ENCODE data around the gene BMP8A. TPM values are rescaled to one million over a fixed set of nuclear protein-coding genes. Genes with fewer than 3 reads are reported as not detected.
"Not testable (repeated sequence)": the region's sequence is repeated elsewhere in the genome, so short reads cannot be mapped to it uniquely, and the experiment has no call there.

BMP8A gene
- total RNA-seq, 1 donor from 2014 or later = under 0.01 TPM

GRCh38 chr1:39458991-39459390 lies 32.4 kb upstream of the BMP8A start:
- no peak overlapping the region for H3K9ac ChIP-seq (ENCODE audit: low read depth in 1 of 3, low read length in 3 of 3)

DNA sequence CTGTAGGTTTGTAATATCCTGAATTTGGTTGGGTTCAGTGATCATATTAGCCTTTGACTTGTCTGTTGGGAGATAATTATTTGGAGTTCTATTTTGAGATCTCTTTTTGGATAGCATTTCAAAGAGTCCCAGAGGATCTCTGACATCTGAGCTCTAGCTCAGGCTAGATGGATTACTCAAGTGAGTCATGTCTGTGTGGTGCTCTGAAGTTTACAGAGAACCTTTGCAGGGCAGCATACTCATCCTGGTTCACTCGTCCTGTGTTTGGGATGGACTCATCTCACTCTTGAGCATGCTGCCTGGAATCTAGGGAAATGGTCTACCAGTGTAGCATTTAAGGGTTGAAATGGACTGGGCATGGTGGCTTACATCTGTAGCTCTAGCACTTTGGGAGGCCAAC lies 29.4 kb upstream of the BMP8A start:
- Histone ChIP-seq H3K9me3 (ENCODE audit: control insufficient read depth in 3 of 3, low read length in 3 of 3) (no peaks in the 10 kb centered on the region), H3K9ac (ENCODE audit: low read depth in 1 of 3, low read length in 3 of 3) (no peak overlapping the region), H3K4me1 (ENCODE audit: control insufficient read depth in 3 of 3, insufficient read depth in 3 of 3, low read length in 3 of 3) (no peaks in the 10 kb centered on the region), H3K27me3 (ENCODE audit: control insufficient read depth in 3 of 3, insufficient read depth in 3 of 3, low read length in 3 of 3) (no peaks in the 10 kb centered on the region), H3K27ac (ENCODE audit: low read depth, low read length) (no peak overlapping the region), H3K36me3 (ENCODE audit: control insufficient read depth in 3 of 3, insufficient read depth in 3 of 3, low read length in 3 of 3) (peaks cover 63 to 92% (median 88%) of the 10 kb centered on the region in 3 donors), H3K4me3 (ENCODE audit: low read length in 3 of 3) (no peak overlapping the region)

More at GRCh38 chr1:39458991-39459390, 32.4 kb upstream of the BMP8A start:
- Histone ChIP-seq H3K27ac (ENCODE audit: low read depth, low read length) (no peak overlapping the region), H3K36me3 (ENCODE audit: control insufficient read depth in 3 of 3, insufficient read depth in 3 of 3, low read length in 3 of 3) (peaks cover 85 to 94% (median 94%) of the 10 kb centered on the region in 3 donors), H3K4me3 (ENCODE audit: low read length in 3 of 3) (no peak overlapping the region), H3K4me1 (ENCODE audit: control insufficient read depth in 3 of 3, insufficient read depth in 3 of 3, low read length in 3 of 3) (no peaks in the 10 kb centered on the region), H3K9me3 (ENCODE audit: control insufficient read depth in 3 of 3, low read length in 3 of 3) (no peaks in the 10 kb centered on the region), H3K27me3 (ENCODE audit: control insufficient read depth in 3 of 3, insufficient read depth in 3 of 3, low read length in 3 of 3) (no peaks in the 10 kb centered on the region)

DNA sequence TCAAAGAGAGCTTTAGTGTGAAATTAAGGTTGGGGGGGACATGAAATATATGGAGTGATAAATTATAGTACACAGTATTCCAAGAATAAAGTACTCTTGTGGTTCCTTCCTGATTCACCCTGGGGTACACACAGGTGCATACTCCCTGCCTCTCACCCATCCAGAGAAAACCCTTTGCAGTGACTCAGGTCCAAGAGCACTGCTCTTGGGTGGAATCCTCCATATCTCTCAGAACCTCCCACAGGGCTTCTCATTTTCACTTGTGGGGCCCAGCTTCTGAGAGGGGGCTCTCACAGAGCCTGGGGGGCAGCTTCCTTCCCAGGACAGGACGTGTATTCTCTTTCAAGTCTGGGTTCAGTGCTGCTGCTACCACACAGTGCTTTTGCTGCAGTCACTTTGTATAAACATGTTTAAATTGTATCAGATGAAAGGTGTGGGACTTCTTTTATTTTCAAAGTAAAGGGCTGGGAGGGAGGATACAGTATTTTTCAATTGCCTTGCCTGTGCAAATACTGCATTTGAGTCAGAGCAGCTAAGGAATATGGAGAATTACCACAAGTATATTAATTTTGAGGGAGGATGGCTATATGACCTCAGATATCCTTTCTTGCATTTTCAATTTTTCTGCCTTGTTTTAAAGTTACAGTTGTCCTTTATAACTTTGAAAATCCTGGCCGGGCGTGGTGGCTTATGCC lies 24.9 kb upstream of the BMP8A start:
- H3K27ac ChIP-seq (ENCODE audit: low read depth, low read length) = no peak overlapping the region
- H3K36me3 ChIP-seq (ENCODE audit: control insufficient read depth in 3 of 3, insufficient read depth in 3 of 3, low read length in 3 of 3) = peaks cover 36 to 86% (median 74%) of the 10 kb centered on the region in 3 donors

GRCh38 chr1:39467108-39467720 lies 24.2 kb upstream of the BMP8A start:
- peaks cover 31 to 84% (median 72%) of the 10 kb centered on the region in 3 donors for H3K36me3 ChIP-seq (ENCODE audit: control insufficient read depth in 3 of 3, insufficient read depth in 3 of 3, low read length in 3 of 3)

More for the DNA sequence above, 24.9 kb upstream of the BMP8A start:
- H3K27me3 ChIP-seq (ENCODE audit: control insufficient read depth in 3 of 3, insufficient read depth in 3 of 3, low read length in 3 of 3) = no peaks in the 10 kb centered on the region
- no peaks in the 10 kb centered on the region for H3K4me1 ChIP-seq (ENCODE audit: control insufficient read depth in 3 of 3, insufficient read depth in 3 of 3, low read length in 3 of 3)
- no peak overlapping the region for H3K4me3 ChIP-seq (ENCODE audit: low read length in 3 of 3)
- no peak overlapping the region for H3K9ac ChIP-seq (ENCODE audit: low read depth in 1 of 3, low read length in 3 of 3)
- H3K9me3 ChIP-seq (ENCODE audit: control insufficient read depth in 3 of 3, low read length in 3 of 3) = no peaks in the 10 kb centered on the region

DNA sequence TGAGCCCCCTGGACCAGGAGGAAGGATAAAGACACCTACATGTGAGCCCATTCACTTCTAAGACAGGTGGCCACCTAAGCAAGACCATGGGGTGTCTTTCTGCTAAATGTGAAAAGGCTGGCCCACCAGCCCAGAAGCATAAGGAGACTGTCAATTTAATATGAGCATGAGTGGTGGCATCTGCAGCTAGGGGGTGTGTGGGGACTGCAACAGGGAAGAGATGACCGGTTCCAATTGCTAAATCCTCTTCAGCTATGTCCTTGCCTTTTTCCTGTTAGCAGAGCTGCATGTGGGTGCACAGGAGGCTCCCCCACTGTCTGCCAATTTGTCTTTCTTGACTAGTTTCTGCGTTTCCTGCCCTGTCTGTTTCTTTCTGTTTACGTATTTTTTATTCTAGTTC lies 22.3 kb upstream of the BMP8A start:
- no peaks in the 10 kb centered on the region for H3K4me1 ChIP-seq (ENCODE audit: control insufficient read depth in 3 of 3, insufficient read depth in 3 of 3, low read length in 3 of 3)
- H3K36me3 ChIP-seq (ENCODE audit: control insufficient read depth in 3 of 3, insufficient read depth in 3 of 3, low read length in 3 of 3) = peaks cover 13 to 74% (median 67%) of the 10 kb centered on the region in 3 donors
- no peaks in the 10 kb centered on the region for H3K9me3 ChIP-seq (ENCODE audit: control insufficient read depth in 3 of 3, low read length in 3 of 3)
- no peak overlapping the region for H3K27ac ChIP-seq (ENCODE audit: low read depth, low read length)
- no peaks in the 10 kb centered on the region for H3K27me3 ChIP-seq (ENCODE audit: control insufficient read depth in 3 of 3, insufficient read depth in 3 of 3, low read length in 3 of 3)
- H3K9ac ChIP-seq (ENCODE audit: low read depth in 1 of 3, low read length in 3 of 3) = no peak overlapping the region
- H3K4me3 ChIP-seq (ENCODE audit: low read length in 3 of 3) = no peak overlapping the region

More at GRCh38 chr1:39467108-39467720, 24.2 kb upstream of the BMP8A start:
- H3K9me3 ChIP-seq (ENCODE audit: control insufficient read depth in 3 of 3, low read length in 3 of 3); H3K27ac ChIP-seq (ENCODE audit: low read depth, low read length); H3K27me3 ChIP-seq (ENCODE audit: control insufficient read depth in 3 of 3, insufficient read depth in 3 of 3, low read length in 3 of 3); H3K4me3 ChIP-seq (ENCODE audit: low read length in 3 of 3); H3K9ac ChIP-seq (ENCODE audit: low read depth in 1 of 3, low read length in 3 of 3); H3K4me1 ChIP-seq (ENCODE audit: control insufficient read depth in 3 of 3, insufficient read depth in 3 of 3, low read length in 3 of 3): not testable (repeated sequence)

GRCh38 chr1:39470040-39470439 lies 21.4 kb upstream of the BMP8A start:
- no peaks in the 10 kb centered on the region for H3K27me3 ChIP-seq (ENCODE audit: control insufficient read depth in 3 of 3, insufficient read depth in 3 of 3, low read length in 3 of 3)
- no peak overlapping the region for H3K27ac ChIP-seq (ENCODE audit: low read depth, low read length)
- H3K36me3 ChIP-seq (ENCODE audit: control insufficient read depth in 3 of 3, insufficient read depth in 3 of 3, low read length in 3 of 3) = peaks cover 11 to 72% (median 62%) of the 10 kb centered on the region in 3 donors

GRCh38 chr1:39472826-39473225 lies 18.6 kb upstream of the BMP8A start:
- H3K27me3 ChIP-seq (ENCODE audit: control insufficient read depth in 3 of 3, insufficient read depth in 3 of 3, low read length in 3 of 3) = no peaks in the 10 kb centered on the region
- peaks cover 8 to 56% (median 48%) of the 10 kb centered on the region in 3 donors for H3K36me3 ChIP-seq (ENCODE audit: control insufficient read depth in 3 of 3, insufficient read depth in 3 of 3, low read length in 3 of 3)
- no peak overlapping the region for H3K27ac ChIP-seq (ENCODE audit: low read depth, low read length)
- no peaks in the 10 kb centered on the region for H3K9me3 ChIP-seq (ENCODE audit: control insufficient read depth in 3 of 3, low read length in 3 of 3)
- H3K4me3 ChIP-seq (ENCODE audit: low read length in 3 of 3) = no peak overlapping the region
- H3K9ac ChIP-seq (ENCODE audit: low read depth in 1 of 3, low read length in 3 of 3) = no peak overlapping the region
- H3K4me1 ChIP-seq (ENCODE audit: control insufficient read depth in 3 of 3, insufficient read depth in 3 of 3, low read length in 3 of 3) = no peaks in the 10 kb centered on the region

More at GRCh38 chr1:39470040-39470439, 21.4 kb upstream of the BMP8A start:
- Histone ChIP-seq H3K4me3 (ENCODE audit: low read length in 3 of 3) (no peak overlapping the region), H3K9me3 (ENCODE audit: control insufficient read depth in 3 of 3, low read length in 3 of 3) (no peaks in the 10 kb centered on the region), H3K4me1 (ENCODE audit: control insufficient read depth in 3 of 3, insufficient read depth in 3 of 3, low read length in 3 of 3) (no peaks in the 10 kb centered on the region), H3K9ac (ENCODE audit: low read depth in 1 of 3, low read length in 3 of 3) (no peak overlapping the region)

DNA sequence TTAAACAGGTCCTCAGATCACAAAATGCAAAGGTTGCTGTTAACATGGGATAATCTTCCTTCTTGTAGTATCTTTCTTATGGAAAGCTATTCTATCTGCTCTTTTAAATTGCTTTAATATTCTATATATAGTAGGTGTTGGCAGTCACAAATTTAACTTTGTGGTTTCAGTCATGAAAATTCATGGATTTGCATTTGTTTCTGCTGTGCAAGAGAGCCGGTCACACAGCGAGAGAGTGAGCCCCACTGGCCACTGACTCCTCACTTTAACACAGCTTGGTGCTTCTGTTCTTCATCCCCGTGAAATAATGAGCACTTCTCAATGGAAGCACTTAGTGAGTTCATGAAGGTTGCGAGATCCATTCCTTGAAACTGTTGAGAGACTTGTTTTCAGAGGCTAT lies 18.1 kb upstream of the BMP8A start:
- no peaks in the 10 kb centered on the region for H3K4me1 ChIP-seq (ENCODE audit: control insufficient read depth in 3 of 3, insufficient read depth in 3 of 3, low read length in 3 of 3)
- H3K9ac ChIP-seq (ENCODE audit: low read depth in 1 of 3, low read length in 3 of 3) = no peak overlapping the region
- no peaks in the 10 kb centered on the region for H3K9me3 ChIP-seq (ENCODE audit: control insufficient read depth in 3 of 3, low read length in 3 of 3)
- H3K36me3 ChIP-seq (ENCODE audit: control insufficient read depth in 3 of 3, insufficient read depth in 3 of 3, low read length in 3 of 3) = peaks cover 8 to 54% (median 46%) of the 10 kb centered on the region in 3 donors
- no peaks in the 10 kb centered on the region for H3K27me3 ChIP-seq (ENCODE audit: control insufficient read depth in 3 of 3, insufficient read depth in 3 of 3, low read length in 3 of 3)
- H3K27ac ChIP-seq (ENCODE audit: low read depth, low read length) = no peak overlapping the region
- H3K4me3 ChIP-seq (ENCODE audit: low read length in 3 of 3) = no peak overlapping the region

GRCh38 chr1:39474810-39475209 lies 16.6 kb upstream of the BMP8A start:
- Histone ChIP-seq H3K36me3 (ENCODE audit: control insufficient read depth in 3 of 3, insufficient read depth in 3 of 3, low read length in 3 of 3) (peaks cover 7 to 52% (median 36%) of the 10 kb centered on the region in 3 donors), H3K27me3 (ENCODE audit: control insufficient read depth in 3 of 3, insufficient read depth in 3 of 3, low read length in 3 of 3) (no peaks in the 10 kb centered on the region), H3K4me3 (ENCODE audit: low read length in 3 of 3) (no peak overlapping the region), H3K9me3 (ENCODE audit: control insufficient read depth in 3 of 3, low read length in 3 of 3) (no peaks in the 10 kb centered on the region), H3K27ac (ENCODE audit: low read depth, low read length) (no peak overlapping the region), H3K9ac (ENCODE audit: low read depth in 1 of 3, low read length in 3 of 3) (no peak overlapping the region), H3K4me1 (ENCODE audit: control insufficient read depth in 3 of 3, insufficient read depth in 3 of 3, low read length in 3 of 3) (no peaks in the 10 kb centered on the region)

DNA sequence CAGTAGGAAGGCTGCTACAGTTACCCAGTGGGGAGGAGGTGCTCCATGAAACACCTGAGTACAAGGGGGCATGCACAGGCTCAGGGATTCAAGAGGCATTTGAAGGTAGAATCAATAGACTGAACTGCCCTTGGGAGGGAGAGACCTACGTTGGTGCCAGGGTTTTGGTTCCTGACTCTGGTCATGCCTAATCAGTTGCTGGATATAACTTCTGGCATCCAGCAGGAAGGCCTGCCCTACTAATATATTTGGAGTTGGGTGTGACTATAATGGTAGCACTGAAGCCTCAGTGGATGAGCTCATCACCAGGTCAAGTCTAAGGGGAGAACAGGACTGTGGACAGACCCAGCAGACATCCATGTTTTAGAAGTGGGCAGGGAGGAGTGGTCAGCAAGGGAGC lies 15.9 kb upstream of the BMP8A start:
- not testable (repeated sequence) for H3K4me1 ChIP-seq (ENCODE audit: control insufficient read depth in 3 of 3, insufficient read depth in 3 of 3, low read length in 3 of 3); H3K4me3 ChIP-seq (ENCODE audit: low read length in 3 of 3); H3K9me3 ChIP-seq (ENCODE audit: control insufficient read depth in 3 of 3, low read length in 3 of 3); H3K27me3 ChIP-seq (ENCODE audit: control insufficient read depth in 3 of 3, insufficient read depth in 3 of 3, low read length in 3 of 3); H3K27ac ChIP-seq (ENCODE audit: low read depth, low read length); H3K9ac ChIP-seq (ENCODE audit: low read depth in 1 of 3, low read length in 3 of 3)
- peaks cover 14 to 56% (median 40%) of the 10 kb centered on the region in 3 donors for H3K36me3 ChIP-seq (ENCODE audit: control insufficient read depth in 3 of 3, insufficient read depth in 3 of 3, low read length in 3 of 3)

All from skeletal muscle tissue (tissue), 4 donors.